ENCODE measurements around the gene RAPGEF6.

DNA sequence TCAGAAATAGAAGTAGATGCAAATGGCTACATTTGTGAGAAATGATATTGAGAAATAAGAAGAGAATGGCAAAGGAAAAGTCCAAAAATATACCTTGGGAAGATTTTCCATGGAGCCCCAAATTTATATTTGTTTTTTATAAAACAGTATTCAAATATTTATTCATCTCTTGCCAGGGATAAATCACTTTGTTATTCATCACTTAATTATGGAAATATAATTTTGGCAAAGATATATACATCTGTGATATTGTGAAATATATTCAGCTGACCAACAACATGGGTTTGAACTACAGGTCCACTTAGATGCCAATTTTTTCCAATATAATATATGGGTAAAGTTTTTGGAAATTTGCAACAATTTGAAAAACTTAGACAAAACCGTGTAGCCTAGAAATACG is 19.7 kb upstream of the RAPGEF6 start:
- TF ChIP-seq, protein P1, sequence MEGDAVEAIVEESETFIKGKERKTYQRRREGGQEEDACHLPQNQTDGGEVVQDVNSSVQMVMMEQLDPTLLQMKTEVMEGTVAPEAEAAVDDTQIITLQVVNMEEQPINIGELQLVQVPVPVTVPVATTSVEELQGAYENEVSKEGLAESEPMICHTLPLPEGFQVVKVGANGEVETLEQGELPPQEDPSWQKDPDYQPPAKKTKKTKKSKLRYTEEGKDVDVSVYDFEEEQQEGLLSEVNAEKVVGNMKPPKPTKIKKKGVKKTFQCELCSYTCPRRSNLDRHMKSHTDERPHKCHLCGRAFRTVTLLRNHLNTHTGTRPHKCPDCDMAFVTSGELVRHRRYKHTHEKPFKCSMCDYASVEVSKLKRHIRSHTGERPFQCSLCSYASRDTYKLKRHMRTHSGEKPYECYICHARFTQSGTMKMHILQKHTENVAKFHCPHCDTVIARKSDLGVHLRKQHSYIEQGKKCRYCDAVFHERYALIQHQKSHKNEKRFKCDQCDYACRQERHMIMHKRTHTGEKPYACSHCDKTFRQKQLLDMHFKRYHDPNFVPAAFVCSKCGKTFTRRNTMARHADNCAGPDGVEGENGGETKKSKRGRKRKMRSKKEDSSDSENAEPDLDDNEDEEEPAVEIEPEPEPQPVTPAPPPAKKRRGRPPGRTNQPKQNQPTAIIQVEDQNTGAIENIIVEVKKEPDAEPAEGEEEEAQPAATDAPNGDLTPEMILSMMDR (IDR thresholded peaks at IDR 0.05) = no peak
- no peak for TF ChIP-seq POLR2A (IDR thresholded peaks at IDR 0.05)
